Kidney capillary endothelial cell (primary cell): ENCODE measurements around the gene PEX14.

Source experiments
- DNase-seq: peaks from one replicate; pipeline ENCODE4 v3.0.0-alpha.2; 2018; ENCODE audit warnings: low spot score

PEX14 gene

DNA sequence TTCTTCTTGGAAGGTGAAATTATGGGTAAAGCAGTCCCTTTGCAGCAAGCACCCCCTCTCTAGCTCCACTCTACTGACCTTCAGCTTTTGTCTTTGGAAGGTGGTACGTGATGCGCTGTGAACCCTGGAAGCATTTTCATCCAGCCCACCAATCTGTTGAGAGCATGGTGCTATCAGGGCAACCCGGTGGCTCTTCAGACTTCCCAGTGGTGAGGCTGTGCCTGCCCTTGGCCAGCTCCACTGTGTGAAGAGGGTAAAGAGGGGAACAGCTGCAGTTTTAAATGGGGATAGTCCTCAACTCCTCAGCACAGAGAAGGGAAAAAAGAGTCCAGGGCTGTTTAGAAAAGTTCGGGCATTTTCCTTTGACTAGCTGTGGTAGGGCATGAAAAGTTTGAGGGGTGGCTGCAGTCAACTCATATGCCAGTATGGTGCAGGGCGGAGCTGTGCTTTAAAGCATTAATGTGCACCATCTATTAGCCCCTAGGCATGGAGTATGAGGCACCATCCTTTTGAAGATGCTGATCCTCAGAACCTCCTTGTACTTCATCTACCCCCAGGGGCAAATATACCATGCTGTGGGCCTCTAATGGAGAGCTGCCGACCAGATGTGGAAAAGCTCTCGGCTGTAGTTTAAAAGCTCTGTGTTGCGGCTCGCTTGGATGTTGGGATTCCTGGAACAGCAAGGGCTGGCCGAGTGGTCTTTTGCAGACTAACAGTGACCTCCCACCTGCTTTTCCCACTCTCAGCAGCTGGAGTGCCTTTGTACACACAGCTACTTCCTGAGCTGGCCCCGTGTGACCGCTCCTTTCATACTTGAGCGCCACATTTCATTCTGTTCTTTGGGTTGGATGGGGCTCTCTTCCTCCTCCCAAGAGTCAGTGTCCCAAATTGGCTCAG is 123.0 kb downstream of the PEX14 start:
- no peak for DNase-seq

- no peak for DNase-seq
Measured at GRCh38 chr1:10598389-10598702, 123.6 kb downstream of the PEX14 start.

GRCh38 chr1:10599194-10599861 is 124.6 kb downstream of the PEX14 start:
- DNase-seq, result no peak

DNA sequence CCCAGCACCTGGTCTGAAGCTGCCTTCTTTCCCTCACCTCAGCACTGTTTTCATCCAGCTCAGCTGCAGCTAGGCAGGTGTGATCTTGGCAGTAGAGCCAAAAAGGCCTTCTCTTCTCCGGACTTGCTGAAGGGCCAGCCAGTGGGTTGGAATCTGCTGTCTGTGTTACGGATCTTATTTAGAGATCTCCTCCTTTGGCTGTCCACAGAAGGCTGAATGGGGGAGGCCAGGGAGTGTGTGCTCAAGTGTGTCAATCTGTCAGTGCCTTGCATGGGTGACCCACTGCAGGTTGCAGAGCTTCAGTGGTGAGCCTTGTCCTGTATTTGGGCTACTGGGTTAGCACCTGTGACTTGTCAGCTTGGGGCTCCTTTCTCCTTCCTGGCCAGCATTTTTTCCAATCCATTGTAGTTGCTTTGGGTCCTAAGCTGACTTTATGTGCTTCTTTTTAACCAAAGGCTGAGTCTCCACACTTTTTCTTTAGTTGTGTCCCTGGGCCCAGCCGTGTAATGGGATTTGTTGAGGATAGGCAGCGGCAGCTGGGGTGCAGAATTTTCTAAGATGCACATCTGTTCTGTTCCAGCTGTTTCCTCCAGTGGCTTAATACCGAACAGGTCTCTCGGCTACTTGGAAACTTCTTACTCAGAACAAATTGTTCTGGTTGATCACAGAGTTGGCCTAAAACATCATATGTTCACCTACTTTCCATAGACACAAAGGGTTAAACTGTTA is 126.8 kb downstream of the PEX14 start:
- DNase-seq, result no peak

GRCh38 chr1:10602936-10603335 is 128.2 kb downstream of the PEX14 start:
- DNase-seq, result no peak

- DNase-seq, result no peak
Measured at GRCh38 chr1:10604966-10605365, 130.2 kb downstream of the PEX14 start.

GRCh38 chr1:10606064-10606463 is 131.3 kb downstream of the PEX14 start:
- no peak for DNase-seq

DNA sequence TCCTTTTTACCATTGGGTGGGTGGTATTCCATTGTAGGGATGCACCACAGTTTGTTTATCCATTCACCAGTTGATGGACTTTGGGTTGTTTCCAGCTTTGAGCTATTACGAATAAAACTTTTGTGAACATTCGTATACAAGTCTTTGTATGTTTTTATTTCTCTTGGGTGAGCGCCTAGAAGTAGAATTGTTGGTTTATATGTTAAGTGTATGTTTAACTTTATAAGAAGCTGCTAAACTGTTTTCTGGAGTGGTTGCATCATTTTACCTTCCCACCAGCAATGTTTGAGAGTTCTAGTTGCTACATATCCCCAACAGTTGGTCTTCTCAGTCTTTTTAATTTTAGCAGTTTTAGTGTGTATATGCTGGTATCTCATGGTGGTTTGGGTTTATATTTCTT is 132.5 kb downstream of the PEX14 start:
- DNase-seq, result no peak

DNA sequence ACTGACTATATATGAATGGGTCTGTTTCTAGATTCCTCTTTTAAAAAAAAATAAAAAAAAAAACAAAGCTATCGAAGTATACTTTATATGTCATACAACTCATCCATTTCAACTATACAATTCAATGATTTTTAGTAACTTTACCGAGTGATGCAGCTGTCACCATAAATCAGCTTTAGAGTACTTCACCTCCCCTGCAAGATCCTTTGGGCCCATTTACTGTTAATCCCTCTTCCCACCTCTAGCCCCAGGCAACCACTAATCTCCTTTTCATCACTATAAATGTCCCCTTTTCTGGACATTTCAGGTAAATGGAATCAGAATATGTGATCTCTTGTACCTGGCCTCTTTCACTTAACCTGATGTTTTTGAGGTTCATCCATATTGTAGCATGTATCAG is 133.9 kb downstream of the PEX14 start:
- DNase-seq, result no peak

GRCh38 chr1:10610901-10611600 is 136.3 kb downstream of the PEX14 start:
- DNase-seq, result no peak

GRCh38 chr1:10612436-10613160 is 137.8 kb downstream of the PEX14 start:
- DNase-seq, result no peak

- DNase-seq, result no peak
Measured at GRCh38 chr1:10613340-10613739, 138.6 kb downstream of the PEX14 start.

- no peak for DNase-seq
Measured at GRCh38 chr1:10613861-10614260, 139.1 kb downstream of the PEX14 start.

GRCh38 chr1:10614377-10615225 is 139.9 kb downstream of the PEX14 start:
- DNase-seq, result no peak

- no peak for DNase-seq
Measured at GRCh38 chr1:10615332-10615731, 140.6 kb downstream of the PEX14 start.

GRCh38 chr1:10615932-10616671 is 141.4 kb downstream of the PEX14 start:
- DNase-seq, result no peak

DNA sequence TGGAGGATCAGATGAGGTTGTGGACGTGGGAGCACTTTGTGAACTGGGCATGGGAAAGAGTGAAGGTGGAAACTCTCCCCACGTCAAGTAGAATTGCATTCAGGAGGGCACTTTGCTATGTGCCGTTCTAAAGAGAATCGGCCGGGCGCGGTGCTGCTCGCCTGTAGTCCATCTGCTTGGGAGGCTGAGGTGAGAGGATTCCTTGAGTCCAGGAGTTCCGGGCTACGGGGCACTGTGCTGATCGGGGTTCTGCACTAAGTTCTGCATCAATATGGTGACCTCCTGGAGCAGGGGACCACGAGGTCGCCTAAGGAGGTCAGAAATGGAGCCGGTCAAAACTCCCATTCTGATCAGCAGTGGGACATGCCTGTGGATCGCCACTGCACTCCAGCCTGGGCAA is 141.9 kb downstream of the PEX14 start:
- no peak for DNase-seq

DNA sequence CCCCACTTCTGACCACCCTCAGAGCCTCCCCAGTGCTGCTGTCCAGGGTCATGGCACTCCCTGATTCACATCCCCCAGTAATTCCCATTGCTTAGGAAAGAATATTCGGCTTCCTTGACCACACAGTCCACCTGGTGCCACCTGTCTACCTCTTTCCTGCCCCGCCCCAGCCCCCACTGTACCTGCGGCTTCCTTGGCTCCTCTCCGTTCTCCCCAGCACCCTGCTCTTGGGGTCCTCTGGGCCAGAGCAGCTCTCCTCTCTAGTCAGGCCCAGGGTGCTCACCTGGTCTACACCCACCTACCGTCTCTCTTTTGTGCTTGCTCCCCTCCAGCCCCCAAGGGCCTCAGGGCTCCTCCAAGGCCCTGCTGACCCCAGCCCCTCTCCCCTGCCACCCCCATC is 142.6 kb downstream of the PEX14 start:
- DNase-seq, result no peak

- DNase-seq, result no peak
Measured at GRCh38 chr1:10617931-10618885, 143.5 kb downstream of the PEX14 start.
